Mucosa of descending colon (tissue), 3 donors: ENCODE results near the gene BCDIN3D. TPM values are rescaled to one million over a fixed set of nuclear protein-coding genes. Genes with fewer than 3 reads are reported as not detected.

Experiments
- ATAC-seq: fragments of 200-7000 bp; cut with Tn5 transposase; one replicate; pipeline ENCODE4 v1.9.1; 2020; ENCODE audit warnings: mild to moderate bottlenecking, moderate library complexity
- DNase-seq, 3 donors: peaks; one replicate each; pipeline ENCODE4 v3.0.0-alpha.2; 2020
- H3K36me3 ChIP-seq: fragments of 200-600 bp; one replicate; pipeline ENCODE4 v1.8.0; 2021; ENCODE audit warnings: low read depth, mild to moderate bottlenecking
- H3K4me1 ChIP-seq: fragments of 200-600 bp; one replicate; pipeline ENCODE4 v1.8.0; 2021; ENCODE audit warnings: low read depth, mild to moderate bottlenecking
- H3K4me3 ChIP-seq: fragments of 200-600 bp; one replicate; pipeline ENCODE4 v1.8.0; 2021; ENCODE audit warnings: mild to moderate bottlenecking
- H3K9me3 ChIP-seq: fragments of 200-600 bp; one replicate; pipeline ENCODE4 v1.8.0; 2021; ENCODE audit warnings: mild to moderate bottlenecking
- CTCF ChIP-seq: fragments of 200-600 bp; IDR thresholded peaks from one replicate; pipeline ENCODE4 v1.8.0; 2022; ENCODE audit warnings: antibody characterized with exemption, mild to moderate bottlenecking
- intact Hi-C, 2 donors: fragments of 100-400 bp; cut with DNase I in 1 of 2; cut with micrococcal nuclease in 1 of 2; formaldehyde crosslinking; loops; one replicate each; pipeline versions ENCODE4 v1.11.0 to v1.11.1; 2022; cut with DNase I, micrococcal nuclease
- total RNA-seq, 3 donors: library from RNA; stranded (reverse); fragmentation: NEBNext Ultra II Directional in 2 of 3; extraction: Animal tissue kit (Norgen Biotek cat#: 25700) in 2 of 3; gene quantifications; one replicate each; pipeline versions ENCODE4 v1.2.1 to v1.2.4, GENCODE V29; 2021 to 2023
- donor health status: DM: no; HTN: no; CAD: no; lungs with moderate emphysema.
- donor health status: DM: no; HTN: no; CAD: no.
- donor health status: DM: no; HTN: yes; CAD: no.

BCDIN3D gene
- total RNA-seq, 3 donors from 2014 or later, result 3.0 to 5.0 (median 3.7) TPM

DNA sequence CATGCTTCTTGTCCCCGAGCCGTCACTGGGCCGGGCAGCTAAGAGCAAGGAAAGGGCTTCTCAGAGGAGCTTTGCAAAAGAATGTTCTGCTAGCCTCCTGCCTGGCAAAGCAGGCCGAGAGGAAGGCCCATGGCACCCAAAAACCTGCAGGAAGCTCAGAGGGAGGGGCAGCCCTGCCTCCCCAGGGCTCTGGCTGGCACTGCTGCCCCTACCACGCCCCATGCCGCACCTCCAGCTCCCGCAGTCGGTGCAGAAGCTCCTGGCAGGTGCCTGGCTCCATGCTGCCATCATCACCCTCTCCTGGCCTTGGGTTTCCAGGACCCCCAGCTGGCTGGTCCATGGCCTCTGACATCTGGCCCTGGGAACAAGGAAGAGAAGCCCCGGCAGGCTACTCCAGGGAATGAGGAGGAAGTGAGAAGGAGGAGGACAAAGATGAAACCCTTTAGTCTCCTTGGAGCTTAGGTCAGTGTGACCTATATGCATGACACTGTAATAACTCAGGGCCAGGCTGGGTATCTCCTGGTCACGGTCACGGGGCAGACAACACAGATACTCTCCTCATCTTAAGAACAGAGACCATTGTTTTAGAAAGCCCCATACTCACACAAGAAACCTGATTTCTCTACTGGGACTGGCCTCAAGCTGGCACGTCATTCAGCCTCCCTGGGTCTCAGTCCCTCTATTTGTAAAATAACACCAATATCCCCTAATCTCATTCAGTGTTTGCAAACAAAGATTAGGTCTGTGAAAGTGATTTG lies 39.0 kb downstream of the BCDIN3D start:
- H3K9me3 ChIP-seq, result no peaks in the 10 kb centered on the region
- DNase-seq (no peak), ATAC-seq (no peak)
- no peaks in the 10 kb centered on the region for H3K4me1 ChIP-seq
- no peaks in the 10 kb centered on the region for H3K36me3 ChIP-seq
- H3K4me3 ChIP-seq, result no peak overlapping the region
- intact Hi-C loops, result no loop called here
- no peak for TF ChIP-seq CTCF

- intact Hi-C loops, result no loop called here
These were observed 41.5 kb downstream of the BCDIN3D start for GRCh38 chr12:49801141-49802063.

DNA sequence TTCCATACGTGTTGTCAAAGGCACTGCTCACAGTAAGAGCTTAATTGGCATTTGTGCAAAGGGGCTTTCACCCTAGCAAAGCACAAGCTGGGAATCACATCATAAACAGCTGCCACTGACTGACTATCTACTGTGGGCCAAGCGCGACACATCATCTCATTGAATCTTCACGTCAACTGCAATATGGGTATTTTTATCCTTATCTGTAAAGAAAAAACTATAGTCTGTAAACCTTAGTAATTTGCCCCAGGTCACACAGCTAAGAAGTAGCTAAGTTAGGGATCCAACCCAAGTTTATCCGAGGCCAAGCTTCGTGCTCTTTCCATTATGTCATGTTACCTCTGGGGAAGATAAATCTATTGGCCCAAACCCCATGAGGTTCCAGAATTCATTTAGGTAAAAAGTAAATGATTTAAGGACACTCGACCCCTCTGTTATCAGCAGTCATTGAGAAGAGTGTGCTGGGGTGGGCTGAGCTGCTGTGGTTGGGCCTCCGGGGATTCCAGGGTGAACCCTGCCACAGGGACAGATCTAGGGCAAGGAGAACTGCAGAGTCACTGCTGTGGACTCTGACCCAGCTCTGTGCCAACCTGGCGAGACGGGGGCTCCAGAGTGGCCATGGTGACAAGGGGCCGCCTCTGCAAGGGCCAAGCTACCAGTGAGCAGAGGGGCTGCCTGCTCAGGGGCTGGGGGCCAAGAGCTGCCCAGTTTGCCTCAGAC lies 42.3 kb downstream of the BCDIN3D start:
- intact Hi-C loops, result no loop called here
- Histone ChIP-seq H3K36me3 (no peaks in the 10 kb centered on the region), H3K4me3 (no peak overlapping the region), H3K9me3 (no peaks in the 10 kb centered on the region), H3K4me1 (no peaks in the 10 kb centered on the region)
- no peak for TF ChIP-seq CTCF
- DNase-seq, result no peak
- ATAC-seq, result no peak

More at GRCh38 chr12:49801141-49802063, 41.5 kb downstream of the BCDIN3D start:
- ATAC-seq (no peak), DNase-seq (no peak)
- no peak for TF ChIP-seq CTCF
- H3K9me3 ChIP-seq, result no peaks in the 10 kb centered on the region
- H3K4me1 ChIP-seq, result no peaks in the 10 kb centered on the region
- H3K36me3 ChIP-seq, result no peaks in the 10 kb centered on the region
- no peak overlapping the region for H3K4me3 ChIP-seq

DNA sequence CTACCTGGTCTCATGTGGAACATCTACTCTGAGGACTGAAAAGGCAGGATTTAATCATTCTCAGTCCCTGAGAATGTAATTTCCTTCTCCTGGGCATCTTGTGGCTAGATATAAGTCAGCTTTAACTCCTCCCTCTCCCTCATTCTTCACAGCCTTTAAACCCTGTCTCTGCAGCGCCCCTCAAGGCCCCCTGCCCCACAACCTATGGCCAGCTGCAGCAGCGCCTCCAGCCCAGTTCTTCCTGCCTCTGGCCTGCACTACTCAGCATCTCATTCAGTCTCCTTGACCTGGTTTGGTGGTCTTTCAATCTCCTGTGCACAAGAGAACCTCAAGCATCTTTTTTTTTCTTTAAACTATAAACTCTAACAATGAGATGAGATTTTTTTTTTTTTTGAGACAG lies 44.0 kb downstream of the BCDIN3D start:
- no peaks in the 10 kb centered on the region for H3K4me1 ChIP-seq
- no peak overlapping the region for H3K4me3 ChIP-seq
- no peak for TF ChIP-seq CTCF
- DNase-seq, result no peak
- H3K36me3 ChIP-seq, result no peaks in the 10 kb centered on the region
- H3K9me3 ChIP-seq, result no peaks in the 10 kb centered on the region
- intact Hi-C loops, result no loop called here
- ATAC-seq, result no peak

- ATAC-seq (no peak), DNase-seq (no peak)
- Histone ChIP-seq H3K9me3 (no peaks in the 10 kb centered on the region), H3K4me3 (no peak overlapping the region), H3K4me1 (no peaks in the 10 kb centered on the region), H3K36me3 (no peaks in the 10 kb centered on the region)
- no peak for TF ChIP-seq CTCF
- intact Hi-C loops, result no loop called here
These were observed 44.7 kb downstream of the BCDIN3D start for GRCh38 chr12:49798248-49798647.
